ENCODE data around the gene FAM50B.
A peak's percentile ranks its signal among the peaks of the same experiment; 100 is the strongest.

The FAM50B gene

DNA sequence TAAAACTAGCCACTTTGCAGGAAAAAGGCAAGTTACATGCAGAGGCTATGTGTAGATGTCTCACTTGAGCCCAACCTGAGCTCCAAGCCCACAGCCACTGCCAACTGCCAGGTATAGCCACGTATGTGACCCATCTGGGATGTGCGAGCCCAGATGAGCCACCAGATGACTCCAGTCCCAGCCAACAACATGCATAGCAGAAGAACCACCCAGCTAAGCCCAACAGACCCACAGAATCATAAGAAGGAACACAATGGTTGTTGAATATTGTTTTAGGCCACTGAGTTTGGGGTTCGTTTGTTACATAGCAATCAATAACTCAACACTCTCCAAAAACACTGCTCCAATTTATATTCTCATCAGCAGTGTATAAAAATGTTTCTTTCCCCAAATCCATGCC is 16.3 kb downstream of the FAM50B start:
- no peak overlapping the region for H3K4me3 Mint-ChIP-seq
- H3K9me3 Mint-ChIP-seq: peaks cover 0 to 1% of the 10 kb centered on the region in 2 donors
- H3K27me3 Mint-ChIP-seq: peaks cover 44 to 45% of the 10 kb centered on the region in 2 donors
- peaks cover 4% of the 10 kb centered on the region for H3K36me3 Mint-ChIP-seq (ENCODE audit: insufficient read depth)
- no peak overlapping the region for H3K27ac Mint-ChIP-seq
- DNase-seq: no peak
- ATAC-seq (replicated peaks): no peak
- peaks cover 3 to 13% of the 10 kb centered on the region in 2 donors for H3K4me1 Mint-ChIP-seq (ENCODE audit: low read depth in 2 of 2)

DNA sequence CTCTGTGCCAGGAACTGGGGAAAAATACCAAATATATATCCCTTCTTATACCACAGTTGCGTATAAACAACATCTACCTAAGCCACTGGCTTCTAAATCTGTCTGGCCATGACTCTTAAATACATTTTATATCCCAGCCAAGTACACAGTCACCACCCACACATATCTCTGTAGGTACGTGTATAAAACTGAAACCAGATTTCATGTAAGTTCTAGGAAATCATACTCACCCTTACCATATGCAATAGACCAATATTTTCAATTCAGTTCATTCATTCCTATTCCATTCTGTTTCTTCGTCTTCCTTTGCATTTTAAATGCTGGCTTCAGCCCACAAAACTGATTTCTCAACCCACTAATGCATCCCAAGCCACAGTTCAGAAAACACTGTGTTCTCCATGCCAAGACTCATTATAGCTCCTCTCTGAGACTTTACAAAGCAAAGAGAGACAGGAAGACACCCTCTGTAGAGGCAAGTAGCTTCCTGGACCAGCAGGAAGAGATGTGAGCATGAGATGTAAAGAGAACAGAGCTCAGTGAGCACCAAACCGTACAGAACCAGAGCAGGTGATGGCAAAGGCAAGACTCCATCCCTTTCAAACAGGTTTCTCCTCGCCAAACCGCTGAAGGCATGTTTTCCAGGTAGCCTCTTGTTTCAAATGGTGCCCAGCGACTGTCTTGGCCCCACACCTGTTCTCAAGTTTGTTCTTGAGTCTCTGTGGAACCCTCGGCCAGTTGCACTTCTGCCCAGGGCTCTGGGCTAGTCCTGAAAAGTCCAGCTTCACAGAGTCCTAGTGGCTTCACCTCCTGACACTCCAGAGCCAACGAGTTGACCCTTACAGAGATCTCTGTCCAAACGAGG is 18.7 kb downstream of the FAM50B start:
- H3K36me3 Mint-ChIP-seq (ENCODE audit: insufficient read depth): peaks cover 4% of the 10 kb centered on the region
- H3K9me3 Mint-ChIP-seq: no peaks in the 10 kb centered on the region
- peaks cover 3 to 13% of the 10 kb centered on the region in 2 donors for H3K4me1 Mint-ChIP-seq (ENCODE audit: low read depth in 2 of 2)
- H3K4me3 Mint-ChIP-seq: no peak overlapping the region
- peaks cover 30 to 35% of the 10 kb centered on the region in 2 donors for H3K27me3 Mint-ChIP-seq
- DNase-seq (no peak), ATAC-seq (replicated peaks) (no peak)
- H3K27ac Mint-ChIP-seq: no peak overlapping the region

DNA sequence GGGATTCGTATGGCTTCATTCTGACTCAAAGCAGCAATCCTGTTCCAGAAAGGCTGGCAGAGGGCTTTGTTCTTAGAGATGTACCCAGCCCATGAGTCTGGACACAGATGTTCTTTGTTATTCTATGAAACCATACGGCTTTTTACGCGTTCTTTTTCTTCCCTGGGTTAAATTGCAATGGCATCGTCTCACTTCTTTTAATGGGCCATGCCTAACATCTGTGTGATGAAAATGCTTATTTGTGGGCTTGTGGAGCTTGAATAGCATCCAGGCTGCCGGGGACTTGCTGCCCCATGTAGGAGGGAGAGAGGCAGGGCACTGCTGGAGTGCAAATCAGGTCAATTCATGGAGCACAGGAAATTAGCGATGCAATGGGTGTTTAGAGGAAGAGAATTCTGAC is 19.4 kb downstream of the FAM50B start:
- Mint-ChIP-seq H3K36me3 (ENCODE audit: insufficient read depth) (peaks cover 4% of the 10 kb centered on the region), H3K27me3 (peaks cover 31 to 35% of the 10 kb centered on the region in 2 donors), H3K27ac (no peak overlapping the region), H3K9me3 (no peaks in the 10 kb centered on the region), H3K4me3 (peak overlapping the region in 1 of 2 donors; percentile 24), H3K4me1 (ENCODE audit: low read depth in 2 of 2) (peaks cover 3 to 13% of the 10 kb centered on the region in 2 donors)
- no peak for DNase-seq
- ATAC-seq (replicated peaks): no peak

DNA sequence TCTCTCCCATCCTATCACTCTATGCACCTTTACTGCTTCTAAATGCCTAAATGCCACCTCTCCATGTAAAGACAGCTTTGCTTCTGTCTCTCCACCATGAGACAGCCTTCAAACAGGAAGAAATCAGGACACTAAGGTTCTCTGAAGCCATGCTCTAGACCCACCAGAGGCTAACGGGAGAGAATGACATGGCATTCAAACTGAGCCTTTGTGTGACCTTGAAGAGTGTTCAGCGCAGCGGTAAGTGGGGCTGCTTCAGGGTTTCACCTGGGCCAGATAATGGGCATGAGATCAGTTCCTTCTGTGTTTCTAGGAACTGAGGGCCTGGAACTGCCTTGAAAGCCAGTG is 20.1 kb downstream of the FAM50B start:
- H3K4me1 Mint-ChIP-seq (ENCODE audit: low read depth in 2 of 2): peaks cover 3 to 13% of the 10 kb centered on the region in 2 donors
- no peak for ATAC-seq (replicated peaks)
- H3K9me3 Mint-ChIP-seq: no peaks in the 10 kb centered on the region
- H3K27ac Mint-ChIP-seq: peak overlapping the region in 1 of 2 donors; percentile 56
- H3K36me3 Mint-ChIP-seq (ENCODE audit: insufficient read depth): peaks cover 4% of the 10 kb centered on the region
- peak overlapping the region in 1 of 2 donors; percentile 49 for H3K4me3 Mint-ChIP-seq
- peaks cover 35 to 36% of the 10 kb centered on the region in 2 donors for H3K27me3 Mint-ChIP-seq
- DNase-seq: no peak

DNA sequence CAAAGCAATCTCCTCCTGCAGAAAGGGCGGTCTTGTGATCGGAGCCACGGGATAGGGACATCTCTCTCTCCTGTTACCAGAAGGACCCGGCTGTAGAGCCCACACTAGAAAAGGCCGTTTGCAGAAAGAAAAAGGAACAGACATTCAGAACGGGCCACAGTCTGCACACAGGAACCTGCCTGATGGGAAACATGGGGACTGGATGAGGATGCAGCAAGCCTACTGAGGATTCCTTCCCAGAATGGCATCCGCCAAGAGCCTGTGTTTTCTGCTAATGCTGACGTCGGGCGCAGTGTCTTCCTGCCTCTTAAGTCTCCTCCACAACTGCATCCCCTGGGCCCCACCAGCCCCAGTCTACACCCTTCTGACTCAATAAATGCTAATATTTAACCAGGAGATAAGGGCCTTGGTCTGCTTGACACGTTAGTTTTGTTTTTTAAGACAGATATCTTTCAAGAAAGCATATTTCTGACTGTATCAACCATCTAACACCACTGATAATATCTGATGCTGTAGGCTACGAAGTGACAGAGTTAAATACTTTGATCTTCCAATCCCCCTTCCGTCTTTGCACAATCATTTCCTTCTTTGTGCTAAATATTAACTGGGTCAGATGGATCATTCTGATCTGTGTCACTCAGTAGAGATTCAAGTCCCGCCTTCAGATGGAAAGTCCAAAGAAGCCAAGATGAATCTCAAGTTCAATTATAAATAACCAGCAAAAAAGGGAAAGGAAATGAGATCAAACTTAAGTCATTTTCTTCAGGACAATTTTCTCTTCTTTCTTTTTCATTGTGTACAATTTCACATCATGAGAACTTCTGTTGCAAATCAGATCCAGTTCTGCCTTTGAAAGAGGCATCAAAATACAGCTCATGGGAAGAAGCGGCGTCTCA is 20.7 kb downstream of the FAM50B start:
- ATAC-seq (replicated peaks) (peak; percentile 73), DNase-seq (no peak)
- H3K36me3 Mint-ChIP-seq (ENCODE audit: insufficient read depth): peaks cover 4% of the 10 kb centered on the region
- H3K27ac Mint-ChIP-seq: peak overlapping the region; percentile 1 to 56
- H3K27me3 Mint-ChIP-seq: peaks cover 33 to 35% of the 10 kb centered on the region in 2 donors
- H3K9me3 Mint-ChIP-seq: no peaks in the 10 kb centered on the region
- H3K4me1 Mint-ChIP-seq (ENCODE audit: low read depth in 2 of 2): peaks cover 3 to 13% of the 10 kb centered on the region in 2 donors
- H3K4me3 Mint-ChIP-seq: peak overlapping the region in 1 of 2 donors; percentile 49

DNA sequence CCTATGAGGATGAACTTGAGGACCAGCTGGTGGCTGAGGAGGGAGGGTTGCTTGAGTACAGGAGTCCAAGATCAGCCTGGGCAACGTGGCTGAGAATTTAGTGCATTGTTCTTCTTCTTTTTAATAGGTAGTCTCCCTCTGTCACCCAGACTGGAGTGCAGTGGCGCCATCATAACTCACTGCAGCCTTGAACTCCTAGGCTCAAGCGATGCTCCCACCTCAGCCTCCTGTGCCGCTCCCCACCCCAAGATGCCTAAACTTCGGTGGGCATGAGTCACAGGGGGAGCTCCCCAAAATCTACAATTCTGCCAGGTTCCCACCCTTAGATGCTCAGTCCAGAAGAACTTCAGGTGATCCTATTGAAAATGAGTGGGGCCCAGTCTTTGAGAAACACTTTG is 21.4 kb downstream of the FAM50B start:
- ATAC-seq (replicated peaks): no peak
- H3K36me3 Mint-ChIP-seq (ENCODE audit: insufficient read depth): peaks cover 4% of the 10 kb centered on the region
- H3K27me3 Mint-ChIP-seq: peaks cover 27 to 31% of the 10 kb centered on the region in 2 donors
- peaks cover 3 to 13% of the 10 kb centered on the region in 2 donors for H3K4me1 Mint-ChIP-seq (ENCODE audit: low read depth in 2 of 2)
- H3K27ac Mint-ChIP-seq: peak overlapping the region in 1 of 2 donors; percentile 56
- H3K9me3 Mint-ChIP-seq: no peaks in the 10 kb centered on the region
- H3K4me3 Mint-ChIP-seq: peak overlapping the region in 1 of 2 donors; percentile 49
- DNase-seq: no peak

DNA sequence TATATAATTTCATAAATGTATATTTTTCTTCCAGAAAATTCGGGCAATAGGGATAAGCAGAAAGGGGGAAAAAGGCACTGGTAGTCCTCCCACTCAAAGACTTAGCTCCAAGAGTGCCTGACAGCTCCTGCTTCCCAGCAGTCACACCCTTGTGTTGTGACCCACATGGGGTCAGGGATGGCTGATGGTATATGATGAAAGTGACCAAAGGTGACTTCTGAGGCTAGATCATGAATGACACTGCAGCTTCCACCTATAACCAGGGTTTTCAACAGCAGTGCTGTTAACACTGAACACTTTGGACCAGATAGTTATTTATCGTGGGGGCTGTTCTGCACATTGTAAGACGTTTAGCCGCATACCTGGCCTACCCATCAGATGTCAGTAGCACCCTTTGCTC is 22.3 kb downstream of the FAM50B start:
- no peaks in the 10 kb centered on the region for H3K9me3 Mint-ChIP-seq
- no peak overlapping the region for H3K27ac Mint-ChIP-seq
- peaks cover 20 to 34% of the 10 kb centered on the region in 2 donors for H3K27me3 Mint-ChIP-seq
- no peak overlapping the region for H3K4me3 Mint-ChIP-seq
- DNase-seq: no peak
- H3K36me3 Mint-ChIP-seq (ENCODE audit: insufficient read depth): peaks cover 4% of the 10 kb centered on the region
- peaks cover 3 to 13% of the 10 kb centered on the region in 2 donors for H3K4me1 Mint-ChIP-seq (ENCODE audit: low read depth in 2 of 2)
- ATAC-seq (replicated peaks): no peak

DNA sequence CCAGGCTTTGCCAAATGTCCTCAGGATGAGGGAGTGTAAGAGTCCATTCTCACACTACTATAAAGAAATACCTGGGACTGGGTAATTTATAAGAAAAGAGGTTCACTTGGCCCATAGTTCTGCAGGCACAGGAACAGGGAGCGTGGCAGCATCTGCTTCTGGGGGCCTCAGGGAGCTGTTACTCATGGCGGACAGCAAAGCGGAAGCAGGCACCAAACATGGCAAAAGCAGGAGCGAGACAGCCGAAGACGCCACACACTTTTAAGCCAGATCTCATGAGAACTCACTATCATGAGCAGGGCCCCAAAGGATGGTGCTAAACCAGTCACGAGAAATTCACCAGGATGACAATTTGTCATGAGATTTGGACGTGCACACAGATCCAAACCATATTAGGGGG is 22.8 kb downstream of the FAM50B start:
- H3K27ac Mint-ChIP-seq: no peak overlapping the region
- no peak overlapping the region for H3K4me3 Mint-ChIP-seq
- DNase-seq (no peak), ATAC-seq (replicated peaks) (no peak)
- peaks cover 4% of the 10 kb centered on the region for H3K36me3 Mint-ChIP-seq (ENCODE audit: insufficient read depth)
- peaks cover 3 to 13% of the 10 kb centered on the region in 2 donors for H3K4me1 Mint-ChIP-seq (ENCODE audit: low read depth in 2 of 2)
- H3K27me3 Mint-ChIP-seq: peaks cover 15 to 31% of the 10 kb centered on the region in 2 donors
- no peaks in the 10 kb centered on the region for H3K9me3 Mint-ChIP-seq

DNA sequence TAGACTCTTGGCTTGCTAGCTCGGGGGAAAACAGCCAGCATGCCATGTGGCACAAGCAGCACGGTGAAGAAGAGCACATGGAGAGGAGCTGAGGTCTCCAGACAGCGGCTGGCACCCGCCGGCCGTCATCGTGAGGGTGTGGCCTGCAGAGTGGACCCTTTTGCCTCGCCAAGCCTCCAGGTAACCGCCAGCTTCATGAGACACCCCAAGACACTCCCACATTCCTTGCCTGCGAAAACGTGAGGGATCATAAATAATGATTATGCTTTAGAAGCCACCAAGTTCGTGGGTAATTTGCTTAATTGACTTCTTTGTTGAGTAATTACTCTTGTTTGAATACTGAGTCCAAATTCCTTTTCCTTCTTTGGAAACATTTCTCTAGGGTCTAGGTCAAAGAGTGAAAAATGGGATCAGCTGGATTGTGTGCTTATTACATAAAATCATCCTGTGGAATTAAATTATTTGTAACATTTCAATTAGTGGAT is 23.2 kb downstream of the FAM50B start:
- ATAC-seq (replicated peaks): no peak
- peaks cover 3 to 13% of the 10 kb centered on the region in 2 donors for H3K4me1 Mint-ChIP-seq (ENCODE audit: low read depth in 2 of 2)
- peaks cover 15 to 31% of the 10 kb centered on the region in 2 donors for H3K27me3 Mint-ChIP-seq

DNA sequence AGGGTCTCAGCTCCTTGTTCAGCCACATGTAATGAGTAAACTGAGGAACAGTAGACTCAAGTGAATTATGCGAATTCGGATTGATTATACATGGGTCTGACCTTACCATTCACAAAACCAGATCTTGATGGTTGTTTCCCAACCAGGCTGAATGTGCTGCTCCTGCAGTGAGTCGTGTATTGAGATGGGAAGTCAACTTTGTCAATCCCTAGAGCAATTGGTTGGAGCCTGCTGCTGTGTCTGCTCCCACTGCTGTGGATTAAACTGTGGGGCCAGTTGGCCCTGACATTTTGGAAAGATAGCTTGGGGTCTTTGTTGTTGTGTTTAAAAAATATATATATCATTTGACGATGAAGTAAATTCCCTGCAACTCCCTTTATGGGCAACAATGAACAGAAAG is 23.9 kb downstream of the FAM50B start:
- Mint-ChIP-seq H3K27me3 (peaks cover 15 to 25% of the 10 kb centered on the region in 2 donors), H3K4me3 (no peak overlapping the region), H3K9me3 (no peaks in the 10 kb centered on the region), H3K27ac (no peak overlapping the region), H3K4me1 (ENCODE audit: low read depth in 2 of 2) (peaks cover 0 to 13% of the 10 kb centered on the region in 2 donors), H3K36me3 (ENCODE audit: insufficient read depth) (peaks cover 4% of the 10 kb centered on the region)
- no peak for DNase-seq
- no peak for ATAC-seq (replicated peaks)

More for the DNA sequence above, 23.2 kb downstream of the FAM50B start:
- Mint-ChIP-seq H3K9me3 (no peaks in the 10 kb centered on the region), H3K36me3 (ENCODE audit: insufficient read depth) (peaks cover 4% of the 10 kb centered on the region), H3K4me3 (no peak overlapping the region), H3K27ac (no peak overlapping the region)
- no peak for DNase-seq

DNA sequence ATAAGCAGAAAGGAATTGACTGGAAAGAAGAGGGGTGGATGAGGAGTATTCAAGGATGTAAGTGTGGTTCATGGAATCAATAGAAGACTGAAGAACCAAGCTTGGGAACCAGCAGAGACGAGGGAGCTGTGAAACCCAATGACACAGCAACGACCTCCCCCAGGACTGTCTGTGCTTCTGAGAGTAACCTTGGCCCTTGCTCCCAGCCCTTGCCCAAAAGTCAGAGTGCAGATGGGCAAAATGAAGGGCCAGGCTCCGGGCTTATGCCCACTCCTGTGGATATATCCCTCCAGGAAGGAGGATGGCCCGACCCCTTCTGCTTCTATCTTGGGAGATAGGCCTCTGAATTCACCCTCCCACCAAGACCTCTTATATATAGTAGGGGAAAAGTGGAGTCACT is 24.9 kb downstream of the FAM50B start:
- H3K9me3 Mint-ChIP-seq: no peaks in the 10 kb centered on the region
- DNase-seq (no peak), ATAC-seq (replicated peaks) (no peak)
- peaks cover 13 to 17% of the 10 kb centered on the region in 2 donors for H3K27me3 Mint-ChIP-seq
- H3K4me1 Mint-ChIP-seq (ENCODE audit: low read depth in 2 of 2): peaks cover 0 to 8% of the 10 kb centered on the region in 2 donors
- H3K36me3 Mint-ChIP-seq (ENCODE audit: insufficient read depth): peaks cover 4% of the 10 kb centered on the region
- H3K27ac Mint-ChIP-seq: no peak overlapping the region
- H3K4me3 Mint-ChIP-seq: no peak overlapping the region

DNA sequence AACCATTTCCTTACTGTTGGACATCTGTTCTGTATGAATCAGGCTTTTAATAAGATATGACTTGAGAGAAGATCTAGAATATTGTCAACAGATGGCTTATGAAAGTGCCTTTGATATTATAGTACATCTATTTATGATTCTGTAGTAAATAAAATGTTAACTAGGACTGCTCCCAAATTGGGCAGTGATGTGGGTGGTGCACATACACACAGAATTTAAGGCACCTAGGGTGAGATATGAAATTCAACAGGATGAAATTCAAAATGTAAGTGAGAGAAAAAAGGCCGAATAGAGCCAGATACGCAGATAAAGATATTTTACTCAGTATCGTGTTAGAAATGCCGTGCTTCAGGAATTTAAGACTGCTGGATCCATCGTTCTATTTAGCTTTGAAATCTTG is 26.3 kb downstream of the FAM50B start:
- no peak for ATAC-seq (replicated peaks)
- no peaks in the 10 kb centered on the region for H3K9me3 Mint-ChIP-seq
- no peaks in the 10 kb centered on the region for H3K36me3 Mint-ChIP-seq (ENCODE audit: insufficient read depth)
- H3K4me3 Mint-ChIP-seq: no peak overlapping the region
- peaks cover 20 to 21% of the 10 kb centered on the region in 2 donors for H3K27me3 Mint-ChIP-seq
- no peaks in the 10 kb centered on the region for H3K4me1 Mint-ChIP-seq (ENCODE audit: low read depth in 2 of 2)
- DNase-seq: no peak
- H3K27ac Mint-ChIP-seq: no peak overlapping the region

DNA sequence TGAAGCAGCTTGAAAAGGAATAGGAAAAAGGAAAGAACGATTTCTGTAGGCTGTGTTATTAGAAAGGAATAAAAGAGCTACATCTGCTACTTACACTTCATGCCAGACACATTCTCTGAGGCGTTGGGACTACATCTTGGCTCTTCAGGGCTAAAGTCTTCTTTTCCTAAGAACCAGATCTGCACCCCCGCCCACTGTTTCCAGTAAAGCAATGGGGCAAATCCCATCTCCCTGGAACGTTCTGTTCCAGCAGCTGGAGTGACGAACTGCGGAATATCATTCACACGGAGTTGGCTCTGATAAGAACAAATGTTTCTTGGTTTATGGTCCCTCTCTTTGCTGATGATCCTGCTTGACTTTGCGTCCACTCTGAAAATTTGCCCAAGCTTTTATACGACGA is 26.9 kb downstream of the FAM50B start:
- no peak overlapping the region for H3K27ac Mint-ChIP-seq
- H3K9me3 Mint-ChIP-seq: no peaks in the 10 kb centered on the region
- peaks cover 26 to 27% of the 10 kb centered on the region in 2 donors for H3K27me3 Mint-ChIP-seq
- H3K4me1 Mint-ChIP-seq (ENCODE audit: low read depth in 2 of 2): no peaks in the 10 kb centered on the region
- no peak overlapping the region for H3K4me3 Mint-ChIP-seq
- no peak for ATAC-seq (replicated peaks)
- DNase-seq: no peak
- H3K36me3 Mint-ChIP-seq (ENCODE audit: insufficient read depth): no peaks in the 10 kb centered on the region
